Measurements from ENCODE around the gene CTR9.

The CTR9 gene

DNA sequence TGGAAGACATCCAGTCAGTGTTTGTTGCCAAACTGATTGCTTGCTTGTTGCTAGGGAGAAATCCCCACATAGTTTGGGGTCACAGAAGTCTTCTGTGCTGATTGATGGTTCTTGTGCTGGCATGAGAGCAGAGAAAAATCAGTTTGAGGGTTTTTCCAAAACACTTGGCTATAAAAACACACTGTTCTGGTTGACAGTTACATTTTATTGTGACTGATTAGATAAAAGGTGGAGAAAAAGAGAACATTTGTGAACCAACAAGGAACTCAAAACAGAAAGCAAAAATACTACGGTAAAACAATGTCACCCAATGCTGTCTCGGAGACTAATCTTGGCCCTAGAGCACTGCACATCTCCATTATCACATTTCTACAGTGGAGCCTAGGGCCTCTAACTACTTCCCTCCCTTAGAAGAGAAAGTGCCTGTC, 72.1 kb downstream of the CTR9 start:
- no peak for DNase-seq

GRCh38 chr11:10824888-10825287, 73.8 kb downstream of the CTR9 start:
- no peak for DNase-seq

GRCh38 chr11:10828402-10828801, 77.4 kb downstream of the CTR9 start:
- no peak for DNase-seq

DNA sequence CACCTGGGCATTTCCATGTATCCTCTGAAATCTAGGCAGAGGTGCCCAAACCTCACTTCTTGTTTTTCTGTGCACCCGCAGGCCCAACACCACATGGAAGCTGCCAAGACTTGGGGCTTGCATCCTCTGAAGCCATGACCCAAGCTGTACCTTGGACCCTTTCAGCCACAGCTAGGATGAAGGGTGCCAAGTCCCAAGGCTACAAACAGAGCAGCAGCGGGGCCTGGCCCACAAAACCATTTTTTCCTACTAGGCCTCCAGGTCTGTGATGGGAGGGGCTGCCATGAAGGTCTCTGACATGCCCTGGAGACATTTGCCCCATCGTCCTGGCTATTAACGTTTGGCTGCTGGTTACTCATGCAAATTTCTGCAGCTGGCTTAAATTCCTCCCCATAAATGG, 78.1 kb downstream of the CTR9 start:
- DNase-seq: no peak

Data from T-helper 2 cell (primary cell).